ENCODE measurements around the gene KLHL42. TPM values are rescaled to one million over a fixed set of nuclear protein-coding genes. Genes with fewer than 3 reads are reported as not detected.

KLHL42 gene
- total and polyA plus RNA-seq, 10 of the 15 experiments (the other 5 are each of a cell fraction or from before 2014, with no cell fraction given): 2.1 to 18.2 (median 13.1) TPM

GRCh38 chr12:27821259-27821973 lies 41.4 kb downstream of the KLHL42 start (continued):
- TF ChIP-seq CHD4 (IDR thresholded peaks at IDR 0.05): no peak
- TF ChIP-seq KDM1A (IDR thresholded peaks at IDR 0.05; ENCODE audit: borderline replicate concordance): no peak
- TF ChIP-seq HCFC1 (IDR thresholded peaks at IDR 0.05; ENCODE audit: low read length): no peak
- TF ChIP-seq YY1 (IDR thresholded peaks at IDR 0.05; ENCODE audit: low read depth, low read length): no peak
- TF ChIP-seq RAD51 (IDR thresholded peaks at IDR 0.05): no peak
- no peak for TF ChIP-seq E4F1 (IDR thresholded peaks at IDR 0.05; ENCODE audit: borderline replicate concordance, partially characterized antibody)
- no peak for TF ChIP-seq SIN3A (IDR thresholded peaks at IDR 0.05; ENCODE audit: low read depth, low read length)
- no peak for TF ChIP-seq YBX1 (IDR thresholded peaks at IDR 0.05)
- TF ChIP-seq ESRRA (IDR thresholded peaks at IDR 0.05; ENCODE audit: low read length): no peak
- no peak for TF ChIP-seq SREBF1 (IDR thresholded peaks at IDR 0.05; ENCODE audit: low read length)
- no peak for TF ChIP-seq NFXL1 (IDR thresholded peaks at IDR 0.05; ENCODE audit: borderline replicate concordance)
- peak; percentile 1; the same call in 1 of the 2 replicates for TF ChIP-seq PML (IDR thresholded peaks at IDR 0.05; ENCODE audit: low read length)
- no peak for TF ChIP-seq RELA (IDR thresholded peaks at IDR 0.05; ENCODE audit: borderline replicate concordance, partially characterized antibody)
- TF ChIP-seq ZSCAN29 (IDR thresholded peaks at IDR 0.05): no peak
- no peak for TF ChIP-seq JUNB (IDR thresholded peaks at IDR 0.05)
- TF ChIP-seq NRF1 (conservative IDR thresholded peaks at IDR 0.05; ENCODE audit: low read depth, low read length): no peak
- TF ChIP-seq, protein P1, sequence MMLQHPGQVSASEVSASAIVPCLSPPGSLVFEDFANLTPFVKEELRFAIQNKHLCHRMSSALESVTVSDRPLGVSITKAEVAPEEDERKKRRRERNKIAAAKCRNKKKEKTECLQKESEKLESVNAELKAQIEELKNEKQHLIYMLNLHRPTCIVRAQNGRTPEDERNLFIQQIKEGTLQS (IDR thresholded peaks at IDR 0.05; ENCODE audit: borderline replicate concordance, extremely low read depth, low read depth, low read length): no peak
- no peak for TF ChIP-seq NR2F1 (conservative IDR thresholded peaks at IDR 0.05)
- peak; percentile 74 for TF ChIP-seq RUNX3 (IDR thresholded peaks at IDR 0.05; ENCODE audit: low read length)
- TF ChIP-seq SMAD1 (IDR thresholded peaks at IDR 0.05; ENCODE audit: low read depth, partially characterized antibody): no peak
- TF ChIP-seq SUZ12 (IDR thresholded peaks at IDR 0.05; ENCODE audit: unreplicated experiment): no peak
- TF ChIP-seq CTCF (IDR thresholded peaks at IDR 0.05 in 2 of 3, conservative IDR thresholded peaks at IDR 0.05 in 1 of 3; ENCODE audit: control insufficient read depth in 2 of 3, extremely low read depth in 1 of 3, insufficient read depth in 1 of 3, low read depth in 3 of 3, low read length in 3 of 3): peak; percentile 63 to 77 (median 71); a peak in 5 of 6 replicates
- TF ChIP-seq SMC3 (IDR thresholded peaks at IDR 0.05; ENCODE audit: borderline replicate concordance, low read length): peak; percentile 51
- TF ChIP-seq IRF4 (IDR thresholded peaks at IDR 0.05; ENCODE audit: low read depth, low read length): no peak
- TF ChIP-seq CREB1 (IDR thresholded peaks at IDR 0.05; ENCODE audit: low read depth): no peak
- no peak for TF ChIP-seq NBN (IDR thresholded peaks at IDR 0.05)
- TF ChIP-seq PAX5 (IDR thresholded peaks at IDR 0.05; ENCODE audit: borderline replicate concordance, low read depth, low read length): no peak
- TF ChIP-seq PAX8 (IDR thresholded peaks at IDR 0.05): no peak
- TF ChIP-seq RAD21 (IDR thresholded peaks at IDR 0.05; ENCODE audit: insufficient read depth, low read depth, low read length): peak; percentile 68
- no peak for TF ChIP-seq SPI1 (IDR thresholded peaks at IDR 0.05; ENCODE audit: borderline replicate concordance, insufficient read depth, low read depth, low read length)
- TF ChIP-seq ZNF622 (IDR thresholded peaks at IDR 0.05): no peak
